ENCODE results near the gene SPOCK3.

Gene SPOCK3

DNA sequence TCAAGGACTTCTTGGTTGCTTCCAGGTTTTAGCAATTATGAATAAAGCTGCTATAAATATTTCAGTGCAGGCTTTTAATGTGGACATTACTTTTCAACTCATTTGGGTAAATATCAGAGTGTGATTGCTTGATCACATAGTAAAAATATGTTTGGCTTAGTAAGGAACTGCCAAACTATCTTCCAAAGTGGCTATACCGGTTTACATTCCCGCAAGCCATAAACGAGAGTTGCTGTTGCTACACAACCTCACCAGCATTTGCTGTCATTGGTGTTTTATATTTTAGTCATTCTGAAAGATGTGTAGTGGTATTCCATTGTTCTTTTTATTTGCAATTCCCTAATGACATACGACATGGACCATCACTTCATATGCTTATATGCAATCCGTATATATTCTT, 30.9 kb upstream of the SPOCK3 start:
- H3K9ac ChIP-seq (ENCODE audit: low read length): no peak overlapping the region
- TF ChIP-seq EZH2 (IDR thresholded peaks at IDR 0.05; ENCODE audit: borderline replicate concordance, low read length): no peak
- TF ChIP-seq, protein P1, sequence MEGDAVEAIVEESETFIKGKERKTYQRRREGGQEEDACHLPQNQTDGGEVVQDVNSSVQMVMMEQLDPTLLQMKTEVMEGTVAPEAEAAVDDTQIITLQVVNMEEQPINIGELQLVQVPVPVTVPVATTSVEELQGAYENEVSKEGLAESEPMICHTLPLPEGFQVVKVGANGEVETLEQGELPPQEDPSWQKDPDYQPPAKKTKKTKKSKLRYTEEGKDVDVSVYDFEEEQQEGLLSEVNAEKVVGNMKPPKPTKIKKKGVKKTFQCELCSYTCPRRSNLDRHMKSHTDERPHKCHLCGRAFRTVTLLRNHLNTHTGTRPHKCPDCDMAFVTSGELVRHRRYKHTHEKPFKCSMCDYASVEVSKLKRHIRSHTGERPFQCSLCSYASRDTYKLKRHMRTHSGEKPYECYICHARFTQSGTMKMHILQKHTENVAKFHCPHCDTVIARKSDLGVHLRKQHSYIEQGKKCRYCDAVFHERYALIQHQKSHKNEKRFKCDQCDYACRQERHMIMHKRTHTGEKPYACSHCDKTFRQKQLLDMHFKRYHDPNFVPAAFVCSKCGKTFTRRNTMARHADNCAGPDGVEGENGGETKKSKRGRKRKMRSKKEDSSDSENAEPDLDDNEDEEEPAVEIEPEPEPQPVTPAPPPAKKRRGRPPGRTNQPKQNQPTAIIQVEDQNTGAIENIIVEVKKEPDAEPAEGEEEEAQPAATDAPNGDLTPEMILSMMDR (IDR thresholded peaks at IDR 0.05; ENCODE audit: low read length): no peak
- no peaks in the 10 kb centered on the region for H4K20me1 ChIP-seq (ENCODE audit: insufficient read depth, low read length)
- H3K9me2 ChIP-seq (ENCODE audit: low read depth, low read length): no peaks in the 10 kb centered on the region
- H3K79me2 ChIP-seq (ENCODE audit: insufficient read depth, low read length): no peaks in the 10 kb centered on the region
- no peaks in the 10 kb centered on the region for H3K4me1 ChIP-seq (ENCODE audit: insufficient read depth, low read length, severe bottlenecking)
- H3K27me3 ChIP-seq (ENCODE audit: insufficient read depth, low read length): no peaks in the 10 kb centered on the region
- no peak overlapping the region for H3K4me2 ChIP-seq (ENCODE audit: low read length)
- no peaks in the 10 kb centered on the region for H3K36me3 ChIP-seq (ENCODE audit: insufficient read depth, low read length)
- H3K4me3 ChIP-seq (ENCODE audit: low read depth, low read length, poor library complexity, severe bottlenecking): no peak overlapping the region
- H3K27ac ChIP-seq (ENCODE audit: low read depth, low read length, poor library complexity, severe bottlenecking): no peak overlapping the region
- H3K9me3 ChIP-seq (ENCODE audit: low read length): no peaks in the 10 kb centered on the region
- no peak overlapping the region for H2AFZ ChIP-seq (ENCODE audit: low read length)
- H3F3A ChIP-seq (ENCODE audit: insufficient read depth, low read length): no peaks in the 10 kb centered on the region

DNA sequence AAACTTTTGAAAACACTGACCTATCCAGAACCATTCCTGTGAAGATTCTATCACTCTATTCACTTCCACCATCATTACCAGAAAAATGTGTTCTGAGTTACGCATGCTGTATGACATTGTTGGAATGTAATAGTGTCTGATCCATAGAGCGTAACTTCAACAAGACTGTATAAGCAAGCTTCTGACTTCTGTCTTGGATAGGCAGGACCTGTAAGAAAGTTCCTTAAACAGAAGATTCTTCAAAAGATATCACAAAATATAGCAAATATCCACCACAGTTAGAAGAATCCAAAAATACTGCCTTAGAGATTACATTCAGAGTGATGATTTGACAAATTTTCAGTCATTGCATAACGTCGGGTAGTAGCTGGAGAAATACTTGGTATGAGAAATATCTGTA, 14.0 kb upstream of the SPOCK3 start:
- no peak for TF ChIP-seq EZH2 (IDR thresholded peaks at IDR 0.05; ENCODE audit: borderline replicate concordance, low read length)
- TF ChIP-seq, protein P1 (IDR thresholded peaks at IDR 0.05; ENCODE audit: low read length): no peak
- Histone ChIP-seq H3K4me2 (ENCODE audit: low read length) (no peak overlapping the region), H3K27ac (ENCODE audit: low read depth, low read length, poor library complexity, severe bottlenecking) (no peak overlapping the region), H3K36me3 (ENCODE audit: insufficient read depth, low read length) (no peaks in the 10 kb centered on the region), H3K9me2 (ENCODE audit: low read depth, low read length) (no peaks in the 10 kb centered on the region), H3K79me2 (ENCODE audit: insufficient read depth, low read length) (no peaks in the 10 kb centered on the region), H3K4me1 (ENCODE audit: insufficient read depth, low read length, severe bottlenecking) (no peaks in the 10 kb centered on the region), H3K9ac (ENCODE audit: low read length) (no peak overlapping the region), H3F3A (ENCODE audit: insufficient read depth, low read length) (no peaks in the 10 kb centered on the region), H3K4me3 (ENCODE audit: low read depth, low read length, poor library complexity, severe bottlenecking) (no peak overlapping the region), H3K9me3 (ENCODE audit: low read length) (no peaks in the 10 kb centered on the region), H2AFZ (ENCODE audit: low read length) (no peak overlapping the region), H3K27me3 (ENCODE audit: insufficient read depth, low read length) (no peaks in the 10 kb centered on the region), H4K20me1 (ENCODE audit: insufficient read depth, low read length) (no peaks in the 10 kb centered on the region)

DNA sequence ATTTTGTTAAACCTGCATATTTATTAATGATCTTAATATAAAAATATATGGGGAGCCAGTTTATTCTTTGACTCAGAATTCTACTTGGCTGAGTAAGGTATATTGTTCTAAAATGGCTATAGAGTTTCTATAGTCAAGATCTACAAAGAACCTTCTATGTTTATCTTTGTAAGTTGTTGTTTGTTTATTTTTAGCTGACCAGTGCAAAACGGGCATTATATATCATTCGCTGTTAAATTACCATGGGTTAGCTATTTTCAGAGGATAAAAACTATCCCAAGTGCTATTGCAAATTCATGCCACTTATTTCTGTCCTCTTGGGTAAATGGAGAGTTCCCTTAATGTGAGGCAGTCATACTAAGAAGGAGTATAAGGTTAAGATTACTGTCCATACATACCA, 5.3 kb upstream of the SPOCK3 start:
- H3K4me3 ChIP-seq (ENCODE audit: low read depth, low read length, poor library complexity, severe bottlenecking): no peak overlapping the region
- no peaks in the 10 kb centered on the region for H3K4me1 ChIP-seq (ENCODE audit: insufficient read depth, low read length, severe bottlenecking)
- H2AFZ ChIP-seq (ENCODE audit: low read length): no peak overlapping the region
- no peaks in the 10 kb centered on the region for H4K20me1 ChIP-seq (ENCODE audit: insufficient read depth, low read length)
- no peaks in the 10 kb centered on the region for H3K36me3 ChIP-seq (ENCODE audit: insufficient read depth, low read length)
- no peaks in the 10 kb centered on the region for H3F3A ChIP-seq (ENCODE audit: insufficient read depth, low read length)
- no peaks in the 10 kb centered on the region for H3K9me3 ChIP-seq (ENCODE audit: low read length)
- no peak overlapping the region for H3K27ac ChIP-seq (ENCODE audit: low read depth, low read length, poor library complexity, severe bottlenecking)
- H3K9ac ChIP-seq (ENCODE audit: low read length): no peak overlapping the region
- H3K27me3 ChIP-seq (ENCODE audit: insufficient read depth, low read length): no peaks in the 10 kb centered on the region
- H3K9me2 ChIP-seq (ENCODE audit: low read depth, low read length): no peaks in the 10 kb centered on the region
- H3K4me2 ChIP-seq (ENCODE audit: low read length): no peak overlapping the region
- TF ChIP-seq, protein P1 (IDR thresholded peaks at IDR 0.05; ENCODE audit: low read length): no peak
- TF ChIP-seq EZH2 (IDR thresholded peaks at IDR 0.05; ENCODE audit: borderline replicate concordance, low read length): no peak
- no peaks in the 10 kb centered on the region for H3K79me2 ChIP-seq (ENCODE audit: insufficient read depth, low read length)

All from OCI-LY1 (cell line).